CD4-positive, alpha-beta T cell treated with Interleukin-21 for 1 hour (primary cell): ENCODE measurements around the gene ING1.
"Not testable (repeated sequence)": the region's sequence is repeated elsewhere in the genome, so short reads cannot be mapped to it uniquely, and the experiment has no call there.

Source experiments
- DNase-seq: peaks from one replicate; pipeline ENCODE4 v3.0.0-alpha.2; 2020

The ING1 gene

DNA sequence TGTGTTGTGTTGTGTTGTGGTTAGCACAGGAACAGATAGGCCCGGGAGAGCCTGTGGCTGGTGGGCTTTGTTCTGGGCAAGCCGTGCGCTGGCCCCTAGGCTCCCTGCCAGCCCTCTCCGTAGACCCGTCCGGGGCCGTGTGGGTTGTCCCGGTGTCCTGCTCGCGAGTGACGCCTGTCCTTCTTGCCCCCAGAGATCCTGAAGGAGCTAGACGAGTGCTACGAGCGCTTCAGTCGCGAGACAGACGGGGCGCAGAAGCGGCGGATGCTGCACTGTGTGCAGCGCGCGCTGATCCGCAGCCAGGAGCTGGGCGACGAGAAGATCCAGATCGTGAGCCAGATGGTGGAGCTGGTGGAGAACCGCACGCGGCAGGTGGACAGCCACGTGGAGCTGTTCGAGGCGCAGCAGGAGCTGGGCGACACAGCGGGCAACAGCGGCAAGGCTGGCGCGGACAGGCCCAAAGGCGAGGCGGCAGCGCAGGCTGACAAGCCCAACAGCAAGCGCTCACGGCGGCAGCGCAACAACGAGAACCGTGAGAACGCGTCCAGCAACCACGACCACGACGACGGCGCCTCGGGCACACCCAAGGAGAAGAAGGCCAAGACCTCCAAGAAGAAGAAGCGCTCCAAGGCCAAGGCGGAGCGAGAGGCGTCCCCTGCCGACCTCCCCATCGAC, 5.7 kb downstream of the ING1 start:
- DNase-seq: no peak

DNA sequence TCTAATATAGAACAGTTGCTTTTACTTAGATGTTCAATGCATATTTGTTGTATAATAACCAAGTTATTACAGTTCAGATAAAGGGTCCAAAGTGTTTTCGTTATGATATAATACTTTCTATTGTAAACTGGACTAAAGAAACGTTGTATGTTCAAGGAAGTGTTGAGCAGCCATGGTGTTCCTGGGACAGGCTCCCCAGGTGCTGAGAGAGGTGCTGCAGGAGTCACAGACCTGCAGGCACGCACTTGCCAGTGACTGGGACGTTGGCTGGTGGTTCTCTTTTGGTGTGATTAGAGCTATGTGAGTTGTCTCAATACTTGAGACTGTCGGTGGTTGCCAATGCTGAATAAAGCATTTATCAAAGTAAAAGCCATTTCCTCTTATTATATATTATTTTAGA, 9.5 kb downstream of the ING1 start:
- DNase-seq: no peak

DNA sequence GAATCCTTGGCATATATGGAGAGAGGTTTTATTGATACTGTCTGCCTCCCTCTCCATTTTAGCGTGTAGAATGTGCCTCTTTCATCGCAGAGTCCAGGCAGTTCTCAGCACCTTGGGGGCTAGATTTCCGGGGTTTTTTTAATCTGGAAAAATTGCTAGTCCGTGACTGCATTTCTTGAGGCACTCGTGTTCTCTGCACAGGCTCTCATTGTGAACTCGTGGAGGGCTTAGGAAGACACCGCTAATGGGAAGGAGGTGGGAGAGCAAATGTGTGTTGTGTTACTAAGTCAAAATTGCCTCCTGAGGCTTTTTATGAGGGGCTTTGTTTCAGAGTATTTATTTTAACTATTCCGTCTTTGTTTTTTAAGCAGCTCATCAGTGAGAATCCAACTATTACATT, 10.1 kb downstream of the ING1 start:
- no peak for DNase-seq

DNA sequence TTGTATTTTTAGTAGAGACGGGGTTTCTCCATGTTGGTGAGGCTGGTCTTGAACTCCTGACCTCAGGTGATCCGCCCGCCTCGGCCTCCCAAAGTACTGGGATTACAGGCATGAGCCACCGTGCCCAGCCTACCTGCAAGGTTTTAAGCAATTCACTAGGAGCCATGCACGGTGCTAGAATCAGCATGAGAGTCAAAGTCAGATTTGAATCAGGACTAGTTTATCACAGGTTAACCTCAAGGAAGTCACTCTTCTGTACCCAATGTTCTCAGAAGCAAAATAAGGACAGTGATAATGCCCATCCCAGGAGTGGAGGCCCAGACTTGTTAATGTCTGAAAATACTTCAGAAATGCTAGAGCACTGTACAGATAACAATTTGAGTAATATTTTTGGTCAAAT, 12.7 kb downstream of the ING1 start:
- not testable (repeated sequence) for DNase-seq

DNA sequence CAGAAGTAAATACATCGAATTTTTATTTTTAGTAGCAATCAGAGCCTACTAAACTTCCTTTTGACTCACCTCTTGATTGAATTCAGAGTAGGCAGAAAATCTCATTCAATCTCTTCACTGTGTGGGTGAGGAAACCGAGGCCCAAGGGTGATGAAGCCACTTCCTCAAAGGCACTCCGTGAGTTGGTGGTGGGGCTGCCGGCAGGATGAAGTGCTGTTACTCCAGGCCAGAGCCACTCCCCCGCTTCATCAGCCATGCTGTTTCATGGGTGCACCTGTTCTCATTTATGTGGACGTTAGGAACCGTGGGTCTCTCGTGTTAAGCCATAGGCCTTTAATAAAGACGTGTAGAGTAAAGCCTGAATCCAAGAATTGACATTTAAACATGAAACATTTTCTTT, 13.2 kb downstream of the ING1 start:
- DNase-seq: peak; percentile 64

DNA sequence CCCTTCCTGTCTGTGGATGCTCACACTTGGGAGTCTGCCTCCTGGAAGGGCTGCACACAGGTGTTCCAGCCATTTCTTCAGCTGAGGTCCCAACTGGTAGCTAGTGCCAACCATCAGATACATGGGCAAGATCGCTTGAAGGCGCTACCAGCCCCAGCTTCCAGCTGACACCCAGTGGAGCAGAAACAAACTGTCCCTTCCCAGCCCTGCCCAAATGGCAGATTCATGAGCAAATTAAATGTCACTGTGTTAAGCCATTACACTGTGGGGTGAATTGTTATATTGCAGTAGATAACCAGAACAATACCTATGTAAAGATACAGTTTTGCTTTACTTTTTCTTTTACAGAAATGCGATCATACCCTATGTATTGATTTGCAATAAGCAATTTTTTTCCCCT, 17.6 kb downstream of the ING1 start:
- DNase-seq: no peak

DNA sequence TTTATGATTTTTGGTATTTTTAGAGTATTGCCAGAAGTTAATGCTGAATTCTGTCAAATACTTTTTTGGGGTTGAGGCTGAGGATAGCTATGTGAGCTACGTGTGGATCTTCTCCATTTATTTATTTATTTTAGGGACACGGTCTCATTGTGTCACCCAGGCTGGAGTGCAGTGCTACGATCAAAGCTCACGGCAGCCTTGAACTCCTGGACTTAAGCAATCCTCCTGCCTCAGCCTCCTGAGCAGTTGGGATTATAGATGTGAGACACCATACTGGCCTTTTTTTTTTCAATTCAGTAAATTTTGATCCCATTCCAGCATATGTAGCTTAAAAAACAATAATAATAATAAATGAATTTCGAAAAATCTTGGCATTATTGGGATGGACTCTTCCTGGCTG, 21.1 kb downstream of the ING1 start:
- no peak for DNase-seq

DNA sequence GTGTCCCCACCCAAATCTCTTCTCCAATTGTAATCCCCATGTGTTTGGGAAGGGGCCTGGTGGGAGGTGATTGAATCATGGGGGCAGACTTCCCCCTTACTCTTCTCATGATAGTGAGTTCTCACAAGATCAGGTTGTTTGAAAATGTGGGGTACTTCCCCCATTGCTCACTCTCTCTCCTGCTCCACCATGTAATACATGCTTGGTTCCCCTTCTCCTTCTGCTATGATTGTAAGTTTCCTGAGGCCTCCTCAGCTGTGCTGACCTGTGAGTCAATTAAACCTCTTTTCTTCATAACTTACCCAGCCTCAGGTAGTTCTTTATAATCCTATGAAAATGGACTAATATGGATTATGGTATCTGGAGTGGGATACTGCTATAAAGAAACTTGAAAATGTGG, 24.1 kb downstream of the ING1 start:
- no peak for DNase-seq

DNA sequence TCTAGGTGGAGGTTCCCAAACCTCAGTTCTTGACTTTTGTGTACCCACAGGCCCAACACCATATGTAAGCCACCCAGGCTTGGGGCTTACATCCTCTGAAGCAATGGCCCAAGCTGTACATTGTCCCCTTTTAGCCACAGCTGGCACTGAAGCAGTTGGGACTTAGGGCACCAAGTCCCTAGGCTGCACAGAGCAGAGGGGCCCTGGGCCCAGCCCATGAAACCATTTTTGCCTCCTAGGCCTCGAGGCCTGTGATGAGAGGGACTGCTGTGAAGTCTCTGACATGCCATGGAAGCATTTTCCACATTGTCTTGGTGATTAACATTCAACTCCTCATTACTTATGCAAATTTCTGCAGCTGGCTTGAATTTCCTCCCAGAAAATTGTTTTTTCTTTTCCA, 30.2 kb downstream of the ING1 start:
- no peak for DNase-seq

DNA sequence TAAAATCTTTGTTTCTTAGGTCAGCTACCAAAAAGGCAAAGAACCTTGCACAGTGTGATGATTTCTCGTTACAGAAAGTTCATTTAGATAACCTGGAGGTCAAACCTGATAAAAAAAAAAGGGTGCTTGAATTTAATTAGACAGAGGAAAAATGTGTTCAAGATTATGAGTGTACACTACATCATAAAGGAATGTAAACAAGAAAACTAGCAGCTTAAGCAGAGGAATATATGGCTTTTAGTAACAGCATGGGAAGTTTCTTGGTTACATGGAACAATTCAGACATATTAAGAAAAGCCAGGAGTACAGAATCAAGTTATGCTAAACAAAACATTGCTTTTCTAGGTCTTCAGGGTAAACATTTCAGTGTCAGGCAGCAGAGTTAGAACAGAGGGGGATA, 32.9 kb downstream of the ING1 start:
- DNase-seq: no peak

DNA sequence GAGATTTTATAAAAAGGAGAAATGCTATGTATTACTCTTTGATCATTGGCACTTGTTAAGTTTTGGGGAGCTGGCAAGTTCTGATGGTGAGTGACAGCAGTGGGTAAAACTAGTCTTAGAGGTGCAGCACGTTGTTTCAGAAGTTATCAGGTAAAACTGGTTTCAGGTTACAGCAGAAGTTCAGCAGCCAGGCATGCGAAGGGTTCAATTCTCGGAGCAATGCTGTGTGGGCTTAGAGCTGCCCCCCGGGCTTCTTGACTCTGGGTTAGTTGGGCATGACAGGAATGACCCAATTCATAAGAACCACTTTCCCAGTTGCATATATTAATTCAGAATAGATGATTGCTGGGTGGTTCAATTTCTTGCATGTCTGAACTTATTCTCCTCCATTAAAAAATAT, 34.8 kb downstream of the ING1 start:
- DNase-seq: no peak

DNA sequence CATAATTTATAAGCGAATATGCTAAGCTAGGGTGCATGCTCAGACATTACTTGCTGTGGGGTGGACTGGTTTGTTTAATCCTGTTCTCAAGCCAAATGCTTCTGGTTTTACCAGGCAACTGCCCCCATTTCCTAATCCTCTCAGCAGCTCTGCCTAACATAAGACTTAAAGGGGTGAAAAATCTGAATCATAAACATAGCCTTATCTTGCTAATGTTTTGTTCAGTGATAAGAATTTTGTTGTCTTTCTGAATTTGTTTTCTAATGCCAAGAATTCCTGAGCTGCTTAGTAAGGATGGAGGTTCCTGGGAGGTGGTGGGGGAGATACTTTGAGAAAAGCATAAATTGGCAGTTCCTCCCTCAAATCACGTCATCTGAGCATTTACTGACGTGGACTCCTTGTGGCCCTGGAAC, 42.7 kb downstream of the ING1 start:
- DNase-seq: no peak

DNA sequence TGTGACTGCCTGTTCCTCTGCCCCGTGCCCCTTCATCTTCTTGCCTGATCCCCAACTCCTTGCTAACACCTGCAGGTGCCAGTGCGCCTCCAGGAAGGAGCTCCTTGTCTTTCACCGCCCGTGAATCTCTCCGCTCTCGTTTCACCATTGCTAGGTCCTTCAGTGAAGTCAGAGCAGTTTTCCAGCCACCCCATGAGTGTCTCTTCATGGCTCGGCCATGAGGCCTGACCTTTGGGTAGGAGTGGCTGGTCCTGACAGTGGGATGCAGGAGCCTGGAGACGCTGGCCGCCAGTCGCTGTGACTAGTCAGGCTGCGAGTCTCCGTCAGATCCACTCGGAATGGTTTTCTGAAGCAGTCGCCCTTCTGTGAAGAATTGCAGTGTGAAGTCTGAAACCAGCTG, 43.8 kb downstream of the ING1 start:
- no peak for DNase-seq

DNA sequence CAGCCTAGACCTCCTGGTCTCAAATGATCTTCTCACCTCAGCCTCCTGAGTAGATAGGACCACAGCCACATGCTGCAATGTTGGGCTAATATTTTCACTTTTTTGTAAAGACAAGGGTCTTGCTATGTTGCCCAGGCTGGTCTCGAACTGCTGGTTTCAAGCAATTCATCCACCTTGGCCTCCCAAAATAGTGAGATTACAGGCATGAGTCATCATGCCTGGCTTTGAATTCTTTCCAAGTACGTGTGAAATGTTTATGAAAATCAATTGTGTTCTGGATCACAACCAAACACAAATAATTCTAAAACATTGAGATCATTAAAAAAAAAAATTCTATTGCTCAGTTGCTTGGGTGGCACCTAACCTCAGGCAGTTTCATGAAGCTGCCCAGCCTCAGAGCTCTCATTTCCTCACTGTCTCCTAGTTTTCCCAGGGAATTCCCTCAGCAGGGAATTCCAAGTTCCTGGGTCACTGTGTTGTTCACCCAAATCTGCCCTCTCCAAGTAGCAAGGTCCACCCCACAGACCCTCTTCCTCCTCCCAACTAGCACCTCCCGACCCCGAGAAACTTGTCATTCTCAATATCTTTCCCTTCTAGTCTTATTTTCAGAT, 44.8 kb downstream of the ING1 start:
- no peak for DNase-seq

DNA sequence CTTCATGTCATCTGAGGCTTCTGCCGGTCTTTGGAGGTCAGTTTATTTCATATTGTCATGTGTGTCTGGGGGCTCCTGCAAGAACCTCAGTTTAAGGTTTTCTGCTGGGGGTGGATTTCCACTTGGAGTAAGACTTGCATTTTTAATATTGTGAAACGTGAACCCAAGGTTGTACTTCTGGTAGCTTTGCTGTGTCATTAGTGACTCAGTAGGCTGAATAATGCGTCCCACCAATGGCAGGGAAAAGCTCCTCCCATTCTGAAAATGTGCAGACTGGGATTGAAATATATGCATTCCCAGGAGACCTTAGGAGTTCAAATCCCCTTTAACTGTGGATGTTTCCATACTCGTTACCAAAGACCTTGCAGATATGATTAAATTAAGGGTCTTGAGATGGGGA, 46.2 kb downstream of the ING1 start:
- DNase-seq: no peak

DNA sequence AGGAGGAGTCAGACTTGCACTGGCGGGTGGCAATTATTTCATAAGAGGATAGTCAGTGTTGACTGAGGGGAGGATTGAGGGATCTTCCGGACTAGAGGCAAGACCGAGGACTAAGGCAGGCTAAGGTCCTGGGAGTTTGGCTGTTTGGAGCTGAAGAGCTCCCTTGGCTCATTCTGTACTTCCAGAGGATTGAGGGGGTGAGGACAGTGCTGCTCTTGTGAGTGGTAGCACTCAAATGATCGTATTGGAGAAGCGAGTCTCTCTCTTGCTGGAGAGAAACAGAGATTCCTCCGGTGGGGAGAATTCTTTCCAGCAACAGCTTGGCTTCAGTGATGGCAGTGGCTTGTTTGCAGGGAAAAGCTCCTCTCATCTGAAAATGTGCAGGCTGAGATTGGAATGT, 47.1 kb downstream of the ING1 start:
- DNase-seq: no peak

DNA sequence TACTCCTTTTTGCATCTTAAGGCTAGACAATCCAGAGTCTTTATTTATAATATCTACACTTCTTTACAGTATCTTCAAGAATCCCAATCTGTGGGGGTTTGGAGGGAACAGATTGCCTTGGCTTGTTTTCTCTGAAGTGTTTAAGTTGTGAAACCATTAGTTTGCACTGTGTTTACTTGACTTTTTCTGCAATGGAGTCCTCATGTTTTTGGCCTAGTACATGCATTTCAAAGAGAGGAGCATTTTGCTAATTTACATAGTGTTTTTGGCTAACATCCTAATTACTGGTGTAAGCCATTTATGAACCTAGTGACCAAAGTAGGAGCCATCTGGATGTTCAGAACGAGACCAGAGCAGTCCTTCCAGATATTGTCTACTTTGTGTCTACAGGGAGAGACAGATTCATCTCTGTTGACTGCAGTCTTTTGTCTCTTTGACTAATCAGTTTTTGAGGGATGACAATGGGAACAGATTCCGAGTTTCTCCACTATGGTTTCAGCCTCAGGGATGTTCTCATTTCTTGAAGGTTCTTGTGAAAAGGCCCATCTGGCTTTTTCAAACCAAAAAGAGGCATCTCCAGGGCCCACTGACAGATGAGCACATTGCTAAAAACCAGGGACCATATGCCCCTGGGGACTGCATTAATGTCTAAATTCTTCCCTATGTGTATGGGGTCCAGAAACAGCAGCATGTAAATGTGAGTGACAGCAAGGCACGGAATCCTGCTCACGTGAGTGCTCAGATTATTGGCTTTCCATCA, 53.4 kb downstream of the ING1 start:
- no peak for DNase-seq

DNA sequence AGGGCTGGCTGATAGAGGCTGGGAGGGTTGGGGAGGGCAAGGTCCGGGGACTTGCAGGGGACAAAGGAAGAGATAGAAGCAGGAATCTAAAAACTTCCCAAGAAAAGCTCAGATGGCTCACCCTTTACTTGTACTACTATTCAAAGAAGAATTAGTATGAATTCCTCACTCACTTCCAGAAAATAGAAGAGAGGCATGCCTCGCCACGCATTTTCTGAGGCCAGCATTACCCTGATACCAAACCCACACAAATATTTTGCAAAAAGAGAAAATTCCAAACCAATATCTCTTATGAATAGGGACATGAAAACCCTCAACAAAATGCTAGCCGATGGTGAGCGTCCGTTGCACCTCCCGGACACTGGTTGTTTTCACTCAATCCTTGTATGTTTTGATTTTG, 54.0 kb downstream of the ING1 start:
- DNase-seq: no peak

DNA sequence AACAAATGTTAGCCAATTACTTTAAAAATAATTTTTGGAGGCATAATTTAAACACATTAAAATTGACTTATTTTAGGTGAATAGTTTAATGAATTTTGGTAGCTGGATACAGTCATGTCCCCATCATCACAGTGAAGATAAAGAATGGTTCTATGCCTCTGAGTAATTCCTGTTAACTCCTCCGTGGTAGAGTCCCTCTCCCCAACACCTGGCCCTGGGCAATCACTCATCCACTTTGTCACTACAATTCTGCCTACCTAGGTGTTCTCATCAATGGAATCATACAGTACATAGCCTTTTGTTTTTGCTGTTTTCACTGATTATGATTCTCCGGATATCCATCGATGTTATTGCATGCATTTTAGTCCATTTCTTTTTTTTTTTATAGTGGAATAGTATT, 55.6 kb downstream of the ING1 start:
- no peak for DNase-seq

DNA sequence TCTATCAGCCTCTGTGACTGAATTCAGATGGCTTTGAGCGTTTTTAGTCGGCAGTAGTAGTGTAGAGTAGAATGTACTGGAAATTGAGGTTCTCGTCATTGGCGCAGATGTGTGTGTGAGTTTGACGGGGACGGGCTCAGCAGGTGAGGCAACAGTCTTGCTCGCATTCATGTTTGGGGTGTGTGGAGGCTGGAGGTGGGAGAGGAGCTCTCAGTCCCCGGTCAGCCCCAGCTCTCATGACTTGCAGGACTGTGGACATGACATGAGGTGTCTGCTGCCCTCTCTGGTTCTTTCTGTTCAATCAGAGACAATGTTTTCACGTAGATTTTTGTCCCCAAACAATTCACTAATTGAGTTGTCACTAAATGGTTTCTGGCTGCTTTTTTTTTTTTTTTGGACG, 57.2 kb downstream of the ING1 start:
- no peak for DNase-seq

DNA sequence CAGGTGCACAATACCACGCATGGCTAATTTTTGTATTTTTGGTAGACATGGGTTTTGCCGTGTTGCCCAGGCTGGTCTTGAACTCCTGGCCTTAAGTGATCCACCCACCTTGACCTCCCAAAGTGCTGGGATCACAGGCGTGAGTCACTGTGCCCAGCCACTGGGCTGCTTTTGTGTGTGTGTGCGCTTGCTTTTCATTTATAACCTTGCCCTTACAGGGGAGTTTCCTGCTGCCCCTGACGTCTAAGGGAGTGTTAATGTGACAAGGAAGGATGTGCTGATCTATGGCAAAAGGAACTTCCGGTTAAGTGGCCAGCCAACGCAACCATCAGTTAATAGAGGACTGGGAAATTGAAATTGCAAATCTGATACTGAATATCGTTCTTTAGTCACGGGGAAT, 57.7 kb downstream of the ING1 start:
- DNase-seq: no peak

DNA sequence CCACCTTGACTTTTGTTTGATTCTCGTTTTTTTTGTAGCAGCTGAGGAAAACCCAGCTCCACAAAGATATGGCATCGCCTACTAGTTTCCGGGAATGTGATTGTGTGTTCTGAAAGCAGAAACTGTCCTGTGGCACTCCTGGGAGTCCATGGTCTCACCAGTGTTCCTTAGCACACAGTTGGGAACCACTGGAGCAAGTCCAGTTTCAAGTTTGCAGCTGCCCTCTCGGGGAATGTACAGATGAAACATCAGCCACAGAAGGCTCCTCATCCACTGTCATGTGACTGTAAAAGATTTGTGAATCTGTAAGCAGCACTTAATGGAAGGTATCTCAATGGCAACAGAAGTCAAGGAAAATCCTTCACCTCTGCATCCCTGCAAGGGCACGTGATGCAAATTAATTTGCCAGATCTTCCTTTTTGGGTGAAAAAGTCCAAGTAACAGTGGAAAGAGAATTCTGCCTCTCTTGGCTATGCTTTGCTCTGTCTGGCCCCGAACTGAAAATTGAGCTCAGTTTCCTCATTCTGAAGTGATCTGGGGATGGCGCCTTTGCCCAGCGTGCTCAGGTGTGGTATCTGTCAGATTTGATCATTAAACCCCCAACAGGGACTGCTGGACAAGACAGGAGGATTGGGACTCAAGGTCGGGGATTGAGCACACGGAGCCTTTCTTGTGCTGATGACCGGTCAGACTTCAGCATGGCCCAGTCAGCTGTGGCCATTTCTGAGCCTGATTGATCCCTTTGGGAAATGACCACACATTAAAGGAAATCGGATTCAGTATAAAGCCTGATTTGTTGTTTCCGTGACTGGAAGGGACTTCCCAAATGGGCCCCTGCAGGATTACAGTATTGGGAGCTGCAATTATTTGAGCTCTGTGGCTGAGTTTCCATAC, 58.8 kb downstream of the ING1 start:
- DNase-seq: no peak
